OCI-LY1 (cell line): ENCODE measurements around the gene PPP2R2B.

Experiments used
- CTCF ChIP-seq: fragments of 200-600 bp; sonication (generic), shearing (Covaris generic); IDR thresholded peaks from 2 replicates; pipeline ENCODE4 v1.5.1; 2017; ENCODE audit warnings: mild to moderate bottlenecking, antibody characterized with exemption, low read length, moderate library complexity, mixed read lengths
- EZH2 ChIP-seq: fragments of 200-600 bp; sonication (generic), shearing (Covaris generic); IDR thresholded peaks from 2 replicates; pipeline ENCODE4 v1.8.0; 2017; ENCODE audit warnings: borderline replicate concordance, mixed run types, mild to moderate bottlenecking, antibody characterized with exemption, low read length, moderate library complexity, mixed read lengths

GRCh38 chr5:146675636-146676035 lies 202.9 kb downstream of the PPP2R2B start:
- no peak for TF ChIP-seq EZH2
- TF ChIP-seq CTCF: no peak
